Measurements from ENCODE around the gene FBXO46.

DNA sequence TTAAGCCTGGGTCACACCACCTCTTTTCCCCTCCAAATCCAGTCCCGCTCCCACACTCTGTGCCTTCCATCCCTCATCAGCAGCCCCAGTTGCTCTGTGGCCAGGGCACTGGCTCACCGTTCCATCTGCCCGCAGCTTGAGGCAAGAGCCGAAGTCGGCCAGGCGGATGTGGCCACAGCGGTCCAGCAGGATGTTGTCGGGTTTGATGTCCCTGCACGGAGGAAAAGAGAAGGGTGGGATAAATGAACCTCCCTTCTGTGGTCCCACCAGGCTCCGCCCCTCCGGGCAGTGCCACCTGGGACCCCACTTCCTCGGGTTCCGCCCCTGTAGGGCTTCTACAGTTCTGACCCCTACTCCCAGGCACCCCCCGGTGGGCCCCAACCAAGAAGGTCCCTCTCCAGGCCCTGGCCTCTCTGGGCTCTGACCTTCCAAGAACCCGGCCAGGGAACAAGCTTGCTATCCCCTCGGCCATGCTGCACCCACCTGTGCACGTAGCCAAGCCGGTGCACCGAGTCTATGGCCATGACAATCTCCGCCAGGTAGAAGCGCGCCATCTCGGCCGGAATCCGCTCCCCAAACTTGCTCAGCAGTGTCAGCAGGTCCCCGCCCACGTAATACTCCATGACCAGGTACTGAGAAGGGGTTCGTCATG is 47.4 kb upstream of the FBXO46 start:
- TF ChIP-seq, protein P1, sequence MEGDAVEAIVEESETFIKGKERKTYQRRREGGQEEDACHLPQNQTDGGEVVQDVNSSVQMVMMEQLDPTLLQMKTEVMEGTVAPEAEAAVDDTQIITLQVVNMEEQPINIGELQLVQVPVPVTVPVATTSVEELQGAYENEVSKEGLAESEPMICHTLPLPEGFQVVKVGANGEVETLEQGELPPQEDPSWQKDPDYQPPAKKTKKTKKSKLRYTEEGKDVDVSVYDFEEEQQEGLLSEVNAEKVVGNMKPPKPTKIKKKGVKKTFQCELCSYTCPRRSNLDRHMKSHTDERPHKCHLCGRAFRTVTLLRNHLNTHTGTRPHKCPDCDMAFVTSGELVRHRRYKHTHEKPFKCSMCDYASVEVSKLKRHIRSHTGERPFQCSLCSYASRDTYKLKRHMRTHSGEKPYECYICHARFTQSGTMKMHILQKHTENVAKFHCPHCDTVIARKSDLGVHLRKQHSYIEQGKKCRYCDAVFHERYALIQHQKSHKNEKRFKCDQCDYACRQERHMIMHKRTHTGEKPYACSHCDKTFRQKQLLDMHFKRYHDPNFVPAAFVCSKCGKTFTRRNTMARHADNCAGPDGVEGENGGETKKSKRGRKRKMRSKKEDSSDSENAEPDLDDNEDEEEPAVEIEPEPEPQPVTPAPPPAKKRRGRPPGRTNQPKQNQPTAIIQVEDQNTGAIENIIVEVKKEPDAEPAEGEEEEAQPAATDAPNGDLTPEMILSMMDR (IDR thresholded peaks at IDR 0.05; ENCODE audit: low read depth, low read length, missing input control): no peak
- TF ChIP-seq TAF1 (conservative IDR thresholded peaks at IDR 0.05): no peak
- TF ChIP-seq, protein P2, sequence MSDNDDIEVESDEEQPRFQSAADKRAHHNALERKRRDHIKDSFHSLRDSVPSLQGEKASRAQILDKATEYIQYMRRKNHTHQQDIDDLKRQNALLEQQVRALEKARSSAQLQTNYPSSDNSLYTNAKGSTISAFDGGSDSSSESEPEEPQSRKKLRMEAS (IDR thresholded peaks at IDR 0.05): no peak
- TF ChIP-seq, protein P3, sequence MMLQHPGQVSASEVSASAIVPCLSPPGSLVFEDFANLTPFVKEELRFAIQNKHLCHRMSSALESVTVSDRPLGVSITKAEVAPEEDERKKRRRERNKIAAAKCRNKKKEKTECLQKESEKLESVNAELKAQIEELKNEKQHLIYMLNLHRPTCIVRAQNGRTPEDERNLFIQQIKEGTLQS (IDR thresholded peaks at IDR 0.05): no peak
- no peak for TF ChIP-seq SP1 (IDR thresholded peaks at IDR 0.05)

All from liver (tissue), 3 donors.